SU-DHL-6 (cell line): Measurements from ENCODE around the gene ACTMAP.

Experiments used
- H2AFZ ChIP-seq: fragments of 200-600 bp; sonication (generic); 2 replicates; pipeline ENCODE4 v1.6.1; 2014; ENCODE audit warnings: low read depth, mild to moderate bottlenecking, moderate library complexity, mixed read lengths, antibody characterized with exemption, low read length; ENCODE audit not compliant: severe bottlenecking
- H3F3A ChIP-seq: fragments of 200-600 bp; shearing (Covaris generic); 2 replicates; pipeline ENCODE4 v1.6.0; 2016; ENCODE audit warnings: antibody characterized with exemption, mild to moderate bottlenecking; ENCODE audit not compliant: insufficient read depth
- H3K27ac ChIP-seq: fragments of 200-600 bp; sonication (generic); 2 replicates; pipeline ENCODE4 v1.5.1; 2016; ENCODE audit warnings: low read depth, mild to moderate bottlenecking, low read length, moderate library complexity, mixed read lengths
- H3K27me3 ChIP-seq: fragments of 200-600 bp; sonication (generic), shearing (Covaris generic); 2 replicates; pipeline ENCODE4 v1.6.0; 2014; ENCODE audit warnings: mild to moderate bottlenecking, low read length
- H3K36me3 ChIP-seq: fragments of 200-600 bp; sonication (generic); 2 replicates; pipeline ENCODE4 v1.6.1; 2014; ENCODE audit warnings: mild to moderate bottlenecking, low read length, mixed read lengths
- H3K4me2 ChIP-seq: fragments of 300-600, 200-600 bp; shearing (Covaris generic), sonication (generic); 2 replicates; pipeline ENCODE4 v1.6.0; 2014; ENCODE audit warnings: low read length, low read depth, mild to moderate bottlenecking; ENCODE audit not compliant: poor library complexity, severe bottlenecking
- H3K4me3 ChIP-seq: fragments of 200-600 bp; sonication (generic); 2 replicates; pipeline ENCODE4 v1.5.1; 2014; ENCODE audit warnings: antibody characterized with exemption, low read length, mild to moderate bottlenecking, mixed read lengths; ENCODE audit not compliant: insufficient read depth, poor library complexity, severe bottlenecking
- H3K79me2 ChIP-seq: fragments of 200-600 bp; sonication (generic); 2 replicates; pipeline ENCODE4 v1.6.1; 2014; ENCODE audit warnings: mild to moderate bottlenecking, low read length, moderate library complexity; ENCODE audit not compliant: insufficient read depth
- H3K9ac ChIP-seq: fragments of 200-600 bp; sonication (generic); 2 replicates; pipeline ENCODE4 v1.7.0; 2014; ENCODE audit warnings: mild to moderate bottlenecking, low read length
- H3K9me2 ChIP-seq: fragments of 200-600 bp; sonication (generic); replicated peaks from 2 replicates; pipeline ENCODE4 v1.6.1; 2014; ENCODE audit warnings: low read length; ENCODE audit not compliant: insufficient read depth
- H3K9me3 ChIP-seq: fragments of 200-600 bp; sonication (generic); 2 replicates; pipeline ENCODE4 v1.6.1; 2014; ENCODE audit warnings: low read length, mixed read lengths; ENCODE audit not compliant: insufficient read depth
- H4K20me1 ChIP-seq: fragments of 200-600 bp; sonication (generic); 2 replicates; pipeline ENCODE4 v1.6.1; 2014; ENCODE audit warnings: low read depth, mild to moderate bottlenecking, antibody characterized with exemption, low read length, moderate library complexity, mixed read lengths
- EZH2phosphoT487 ChIP-seq: fragments of 200-600 bp; sonication (generic), shearing (Covaris generic); conservative IDR thresholded peaks from 2 replicates; pipeline ENCODE4 v1.6.1; 2018; ENCODE audit warnings: mild to moderate bottlenecking, antibody characterized with exemption, low read length, moderate library complexity, mixed read lengths
- TF ChIP-seq, protein P1 (sequence below): fragments of 200-600 bp; sonication (generic); IDR thresholded peaks from one replicate; pipeline ENCODE4 v1.5.1; 2017; ENCODE audit warnings: antibody characterized with exemption, mild to moderate bottlenecking, low read length, moderate library complexity; ENCODE audit not compliant: insufficient read depth, poor library complexity, severe bottlenecking

Gene ACTMAP

DNA sequence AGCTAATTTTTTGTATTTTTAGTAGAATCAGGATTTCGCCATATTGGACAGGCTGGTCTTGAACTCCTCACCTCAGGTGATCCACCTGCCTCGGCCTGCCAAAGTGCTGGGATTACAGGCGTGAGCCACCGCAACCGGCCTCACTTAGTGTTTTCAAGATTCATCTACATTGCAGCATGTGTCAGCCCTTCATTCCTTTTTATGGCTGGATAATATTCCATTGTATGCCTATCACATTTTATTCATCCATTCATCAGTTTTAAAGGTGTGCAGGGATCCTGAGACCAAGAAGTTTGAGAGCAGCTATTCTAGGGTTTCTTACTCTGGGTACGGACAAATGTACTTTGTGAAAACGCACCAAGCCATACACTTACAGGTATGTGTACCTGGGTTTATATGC is 42.7 kb downstream of the ACTMAP start:
- no peaks in the 10 kb centered on the region for H3K9me2 ChIP-seq

DNA sequence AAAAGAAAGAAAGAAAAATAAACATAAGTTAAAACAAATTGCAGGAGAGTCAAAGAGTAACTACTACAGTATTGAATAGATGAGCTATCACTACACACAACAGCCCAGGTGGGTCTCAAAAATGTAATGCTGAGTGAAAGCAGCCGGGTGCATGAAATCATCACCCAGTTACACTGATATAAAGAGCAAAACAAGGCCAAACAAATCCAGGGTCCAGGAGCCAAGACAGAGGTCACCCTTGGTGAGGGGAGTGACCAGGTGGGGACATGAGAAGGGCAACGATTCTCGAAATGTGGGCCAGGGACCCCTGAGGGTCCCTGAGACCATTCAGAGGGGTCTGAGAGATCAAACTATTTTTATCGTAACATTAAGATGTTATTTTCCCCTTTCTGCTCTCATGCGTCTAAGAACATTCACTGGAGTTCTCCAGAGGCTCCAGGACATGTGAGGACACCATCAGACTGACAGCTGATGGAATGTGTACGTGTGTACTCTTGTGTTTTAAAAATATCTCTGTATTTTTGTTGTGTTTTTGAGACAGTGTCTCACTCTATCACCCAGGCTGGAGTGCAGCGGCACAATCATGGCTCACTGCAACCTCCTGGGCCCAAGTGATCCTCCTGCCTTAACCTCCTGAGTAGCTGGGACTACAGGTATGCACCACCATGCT is 44.2 kb downstream of the ACTMAP start:
- no peak overlapping the region for H2AFZ ChIP-seq
- no peaks in the 10 kb centered on the region for H3K9me3 ChIP-seq
- no peaks in the 10 kb centered on the region for H3K9me2 ChIP-seq
- no peak overlapping the region for H3K4me2 ChIP-seq
- H3K27ac ChIP-seq, result no peak overlapping the region
- H3F3A ChIP-seq, result no peaks in the 10 kb centered on the region
- H3K79me2 ChIP-seq, result no peaks in the 10 kb centered on the region
- H4K20me1 ChIP-seq, result no peaks in the 10 kb centered on the region
- no peak overlapping the region for H3K9ac ChIP-seq
- TF ChIP-seq, protein P1, sequence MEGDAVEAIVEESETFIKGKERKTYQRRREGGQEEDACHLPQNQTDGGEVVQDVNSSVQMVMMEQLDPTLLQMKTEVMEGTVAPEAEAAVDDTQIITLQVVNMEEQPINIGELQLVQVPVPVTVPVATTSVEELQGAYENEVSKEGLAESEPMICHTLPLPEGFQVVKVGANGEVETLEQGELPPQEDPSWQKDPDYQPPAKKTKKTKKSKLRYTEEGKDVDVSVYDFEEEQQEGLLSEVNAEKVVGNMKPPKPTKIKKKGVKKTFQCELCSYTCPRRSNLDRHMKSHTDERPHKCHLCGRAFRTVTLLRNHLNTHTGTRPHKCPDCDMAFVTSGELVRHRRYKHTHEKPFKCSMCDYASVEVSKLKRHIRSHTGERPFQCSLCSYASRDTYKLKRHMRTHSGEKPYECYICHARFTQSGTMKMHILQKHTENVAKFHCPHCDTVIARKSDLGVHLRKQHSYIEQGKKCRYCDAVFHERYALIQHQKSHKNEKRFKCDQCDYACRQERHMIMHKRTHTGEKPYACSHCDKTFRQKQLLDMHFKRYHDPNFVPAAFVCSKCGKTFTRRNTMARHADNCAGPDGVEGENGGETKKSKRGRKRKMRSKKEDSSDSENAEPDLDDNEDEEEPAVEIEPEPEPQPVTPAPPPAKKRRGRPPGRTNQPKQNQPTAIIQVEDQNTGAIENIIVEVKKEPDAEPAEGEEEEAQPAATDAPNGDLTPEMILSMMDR, result no peak
- no peak for TF ChIP-seq EZH2phosphoT487
- H3K27me3 ChIP-seq, result no peaks in the 10 kb centered on the region
- H3K4me3 ChIP-seq, result no peak overlapping the region
- H3K36me3 ChIP-seq, result no peaks in the 10 kb centered on the region; the same call in 1 of the 2 replicates

More for the DNA sequence above, 42.7 kb downstream of the ACTMAP start:
- Histone ChIP-seq H3K27me3 (no peaks in the 10 kb centered on the region), H3K9me3 (no peaks in the 10 kb centered on the region), H2AFZ (no peak overlapping the region), H3K79me2 (no peaks in the 10 kb centered on the region), H3F3A (no peaks in the 10 kb centered on the region), H3K9ac (no peak overlapping the region), H3K4me3 (no peak overlapping the region), H3K4me2 (no peak overlapping the region), H3K36me3 (no peaks in the 10 kb centered on the region; the same call in 1 of the 2 replicates), H3K27ac (no peak overlapping the region), H4K20me1 (no peaks in the 10 kb centered on the region)
- TF ChIP-seq, protein P1, result no peak
- TF ChIP-seq EZH2phosphoT487, result no peak

DNA sequence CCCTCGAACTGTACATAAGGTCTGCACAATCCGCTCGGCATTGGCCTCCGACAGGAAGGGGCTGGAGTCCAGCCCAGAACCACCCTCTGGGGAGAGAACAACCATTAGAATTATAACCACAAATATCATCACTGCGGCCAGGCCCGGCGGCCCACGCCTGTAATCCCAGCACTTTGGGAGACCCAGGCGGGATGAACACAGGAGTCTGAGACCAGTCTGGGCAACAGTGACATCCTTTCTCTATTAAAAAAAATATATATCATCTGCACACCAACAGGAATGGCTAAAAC is 45.0 kb downstream of the ACTMAP start:
- Histone ChIP-seq H3K4me2 (no peak overlapping the region), H3K27me3 (no peaks in the 10 kb centered on the region), H3K27ac (no peak overlapping the region), H3K9ac (no peak overlapping the region), H3K9me2 (no peaks in the 10 kb centered on the region), H3F3A (no peaks in the 10 kb centered on the region), H3K79me2 (no peaks in the 10 kb centered on the region), H3K36me3 (no peaks in the 10 kb centered on the region; the same call in 1 of the 2 replicates), H3K9me3 (no peaks in the 10 kb centered on the region), H4K20me1 (no peaks in the 10 kb centered on the region), H3K4me3 (no peak overlapping the region), H2AFZ (no peak overlapping the region)
- no peak for TF ChIP-seq EZH2phosphoT487
- TF ChIP-seq, protein P1, result no peak
